Upper lobe of left lung (tissue), 4 donors: ENCODE results near the gene AGK.

Experiments
- CTCF ChIP-seq, 6 experiments: fragments of 450-650 bp in 4 of 6; fragments of 200-600 bp in 2 of 6; sonication (generic) in 2 of 6; IDR thresholded peaks; one replicate each; pipeline ENCODE4 v1.5.1; 2016 to 2019; ENCODE audit warnings: antibody characterized with exemption in 6 of 6
- POLR2AphosphoS5 ChIP-seq, 2 donors: sonication (generic); formaldehyde crosslinking; IDR thresholded peaks; one replicate each; pipeline ENCODE4 v1.5.1; 2017; ENCODE audit warnings: antibody characterized with exemption in 2 of 2

GRCh38 chr7:141528399-141528798 lies 22.8 kb upstream of the AGK start:
- no peak for TF ChIP-seq CTCF (IDR thresholded peaks at IDR 0.05)
- TF ChIP-seq POLR2AphosphoS5 (IDR thresholded peaks at IDR 0.05) = no peak
